ENCODE measurements around the gene SRGAP1.

DNA sequence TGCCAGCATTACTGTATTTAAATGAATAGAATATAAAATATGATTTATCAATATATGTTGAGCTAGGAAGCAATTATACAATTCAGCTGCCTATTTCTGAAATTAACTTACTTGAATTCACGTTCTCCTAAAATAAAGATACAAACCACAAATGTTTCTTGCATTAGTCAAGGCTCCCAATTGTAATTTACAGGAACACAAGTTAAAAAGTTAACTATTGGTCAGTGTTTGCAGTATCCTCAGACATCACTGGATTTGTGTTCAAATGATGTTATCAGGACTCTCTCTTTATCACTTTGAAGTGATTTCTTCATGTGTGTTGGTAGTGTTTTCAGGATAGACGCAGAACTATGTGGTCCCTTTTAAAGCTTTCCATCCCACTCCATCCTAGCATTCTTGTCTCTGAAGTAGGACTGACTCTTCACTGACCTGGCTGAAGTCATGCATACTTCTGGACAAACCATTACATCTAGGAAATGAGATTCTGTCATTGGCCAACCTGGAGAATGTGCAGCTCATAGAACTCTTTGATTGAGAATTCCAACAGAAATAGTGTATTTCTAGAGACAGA lies 221.5 kb downstream of the SRGAP1 start:
- TF ChIP-seq CTCF (IDR thresholded peaks at IDR 0.05): no peak
- no peak for TF ChIP-seq POLR2A (IDR thresholded peaks at IDR 0.05)
